T follicular helper cell (primary cell): ENCODE measurements around the gene JUNB.
A peak's percentile ranks its signal among the peaks of the same experiment; 100 is the strongest.

Experiments
- DNase-seq: peaks from one replicate; pipeline ENCODE4 v3.0.0-alpha.2; 2020; ENCODE audit warnings: low read depth

The JUNB gene

DNA sequence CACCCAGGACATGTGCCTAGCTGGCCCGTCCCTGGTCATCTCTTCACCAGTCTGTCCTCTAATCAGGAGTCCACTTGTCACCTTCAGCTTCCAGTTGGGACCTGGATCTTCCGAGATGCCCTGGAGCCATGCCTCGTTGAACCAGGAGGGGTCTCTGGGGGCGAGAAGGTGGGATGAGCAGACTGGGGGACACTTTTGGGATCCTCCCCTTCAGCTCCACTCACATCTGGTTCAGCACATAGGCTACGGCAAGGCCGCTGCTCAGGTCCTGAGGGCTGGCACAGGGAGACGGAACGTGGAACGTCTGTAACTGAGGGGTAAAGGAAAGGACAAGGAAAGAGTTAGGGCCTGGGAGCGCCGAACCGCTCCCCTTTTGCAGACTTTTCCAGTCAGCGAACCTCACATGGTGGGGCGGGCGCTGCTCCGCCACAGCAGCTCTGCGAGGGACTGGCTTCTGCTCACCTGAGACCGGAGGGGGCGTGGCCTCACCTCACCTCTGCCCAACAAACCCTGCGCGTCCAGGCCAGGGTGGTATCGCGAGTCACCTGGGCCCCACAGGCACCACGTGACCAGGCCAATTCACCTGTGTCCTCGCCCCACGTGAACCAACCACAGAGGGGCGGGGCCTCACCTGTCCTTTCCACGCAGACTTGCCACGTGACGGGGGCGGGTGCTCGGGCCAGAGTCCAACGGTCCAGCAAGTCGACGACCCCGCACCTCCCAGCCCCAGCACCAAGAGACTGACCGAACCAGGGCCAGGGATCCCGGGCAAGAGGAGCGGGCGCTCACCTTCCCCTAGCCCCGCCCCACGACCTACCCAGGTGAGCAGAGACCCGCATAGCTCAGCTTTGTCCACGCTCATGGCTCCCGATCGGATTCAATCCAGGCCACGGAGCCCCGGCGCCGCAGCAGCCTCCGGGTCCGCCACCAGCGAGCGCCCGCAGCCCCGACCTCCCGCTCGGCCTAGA lies 16.4 kb upstream of the JUNB start, which contains the start of gene HOOK2:
Gene HOOK2 (minus strand): TSS at position 965 of the 968 bp plus-strand sequence. CDS start 103 bp downstream, at position 862.
- DNase-seq = no peak

DNA sequence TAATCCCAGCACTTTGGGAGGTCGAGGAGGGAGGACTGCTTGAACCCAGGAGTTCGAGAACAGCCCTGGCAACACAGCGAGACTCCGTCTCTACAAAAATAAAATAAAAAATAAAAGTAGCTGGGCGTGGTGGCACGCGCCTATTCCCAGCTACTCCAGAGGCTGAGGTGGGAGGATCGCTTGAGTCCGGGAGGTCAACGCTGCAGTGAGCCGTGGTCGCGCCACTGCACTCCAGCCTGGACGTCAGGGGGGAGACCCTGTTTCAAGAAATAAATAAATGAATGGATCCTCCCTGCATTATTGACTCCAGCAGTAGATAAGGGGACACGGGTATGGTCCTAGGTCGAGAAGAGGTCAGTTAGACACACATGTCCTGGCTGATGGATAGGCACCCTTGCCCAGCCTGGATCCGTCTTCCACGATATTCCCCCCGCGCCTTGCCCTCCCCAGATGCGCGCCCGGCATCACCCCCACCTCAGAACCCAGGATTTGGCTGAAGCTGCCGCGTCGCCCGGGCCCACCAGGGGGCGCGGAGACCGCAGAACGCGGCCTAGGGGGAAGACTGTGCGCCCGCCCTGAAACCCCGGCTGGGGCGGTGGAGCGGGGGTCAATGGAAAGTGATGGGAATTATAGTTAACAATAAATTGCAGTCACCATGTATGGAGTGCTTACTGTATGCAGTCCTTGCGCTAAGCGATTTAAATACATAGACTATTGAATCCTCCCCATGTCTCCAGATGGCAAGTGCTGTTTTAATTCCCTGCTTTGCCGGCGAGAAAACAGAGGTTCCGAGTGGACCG lies 13.9 kb upstream of the JUNB start:
- DNase-seq = peak; percentile 70

DNA sequence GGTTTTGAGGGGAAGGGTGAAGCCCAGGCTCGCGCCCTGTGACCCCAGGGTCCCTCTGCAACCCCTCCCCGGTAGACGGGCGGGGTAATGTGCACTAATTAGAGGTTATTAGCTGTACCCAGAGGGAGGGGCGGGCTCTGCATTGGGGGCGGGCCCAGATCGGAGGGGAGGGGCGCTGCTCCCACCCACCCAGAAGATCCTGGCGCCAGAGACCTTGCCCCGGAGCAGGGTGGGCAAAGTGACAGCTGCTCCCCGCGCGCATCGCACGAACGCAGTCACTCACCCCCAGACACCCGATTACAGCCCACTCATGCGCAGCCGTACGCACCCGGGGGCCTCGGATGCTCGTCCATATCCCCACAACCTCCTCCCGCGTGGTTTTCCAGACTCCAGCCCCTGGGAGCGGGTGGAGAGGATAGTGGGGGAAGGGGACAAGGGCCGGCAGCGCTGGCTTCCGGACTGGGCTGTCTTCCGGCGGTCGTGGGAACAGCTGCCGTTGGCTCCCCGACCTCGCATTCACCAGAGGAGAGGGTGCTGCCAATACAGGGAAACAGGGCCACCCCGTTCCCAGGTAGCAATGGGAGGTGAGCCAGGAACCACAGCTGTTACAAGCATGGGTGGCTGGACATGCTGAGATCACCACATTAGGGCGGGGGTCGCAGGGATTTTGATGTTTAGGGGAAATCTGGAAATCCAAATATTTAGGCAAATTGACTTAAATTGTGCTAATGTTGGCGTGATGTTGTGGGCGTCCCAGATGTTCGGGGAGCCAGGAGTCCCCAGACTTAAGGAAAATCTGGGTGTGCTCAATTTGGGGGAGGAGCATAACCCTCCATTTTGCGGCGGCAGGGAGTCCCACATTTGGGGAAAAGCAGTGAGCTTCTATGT lies 13.0 kb upstream of the JUNB start:
- no peak for DNase-seq

DNA sequence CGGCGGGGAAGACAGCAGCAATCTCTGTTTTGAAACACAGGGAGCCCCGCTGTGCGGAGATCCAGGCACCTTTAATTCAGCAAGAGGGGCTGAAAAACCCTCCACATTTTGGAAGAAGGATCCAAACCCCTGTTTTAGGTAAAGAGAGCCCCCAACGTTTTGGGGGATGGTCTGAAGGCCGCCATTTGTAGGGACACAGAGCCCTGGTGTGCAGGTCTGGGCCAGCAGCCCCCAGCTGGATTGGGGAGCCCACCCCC lies 12.5 kb upstream of the JUNB start:
- no peak for DNase-seq

DNA sequence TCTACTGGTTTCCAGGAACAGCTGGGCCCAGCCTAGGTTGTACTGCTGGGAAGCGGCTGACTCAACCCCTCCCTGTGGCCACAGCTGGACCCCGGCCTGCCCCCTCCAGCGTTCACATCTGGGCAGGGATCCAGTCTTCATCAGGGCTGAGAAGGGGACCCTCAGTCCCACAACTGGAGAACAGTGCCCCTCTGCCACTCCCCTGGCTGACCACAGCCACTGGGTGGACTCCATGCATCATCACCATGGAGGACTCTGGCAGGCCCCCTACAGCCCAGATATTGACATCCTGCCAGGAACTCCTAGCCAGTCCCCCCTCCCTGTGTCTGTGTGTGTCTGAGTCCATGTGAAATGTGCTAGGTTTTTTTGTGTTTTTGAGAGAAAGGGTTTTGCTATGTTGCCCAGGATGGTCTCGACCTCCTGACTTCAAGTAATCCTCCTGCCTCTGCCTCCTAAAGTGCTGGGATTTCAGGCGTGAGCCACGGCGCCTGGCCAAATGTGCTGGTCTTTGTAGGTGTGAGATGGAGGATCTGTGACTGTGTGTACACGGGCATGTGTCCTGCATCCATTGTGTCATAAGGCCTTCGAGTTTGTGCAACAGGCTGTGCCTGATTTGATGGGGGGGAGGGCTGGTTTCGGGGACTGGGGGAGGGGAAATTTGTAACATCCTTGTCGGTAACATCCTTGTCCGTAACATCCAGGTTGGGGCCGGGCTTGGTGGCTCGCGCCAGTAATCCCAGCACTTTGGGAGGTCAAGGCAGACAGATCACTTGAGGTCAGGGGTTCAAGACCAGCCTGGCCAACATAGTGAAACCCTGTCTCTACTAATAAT lies 11.9 kb upstream of the JUNB start:
- no peak for DNase-seq

DNA sequence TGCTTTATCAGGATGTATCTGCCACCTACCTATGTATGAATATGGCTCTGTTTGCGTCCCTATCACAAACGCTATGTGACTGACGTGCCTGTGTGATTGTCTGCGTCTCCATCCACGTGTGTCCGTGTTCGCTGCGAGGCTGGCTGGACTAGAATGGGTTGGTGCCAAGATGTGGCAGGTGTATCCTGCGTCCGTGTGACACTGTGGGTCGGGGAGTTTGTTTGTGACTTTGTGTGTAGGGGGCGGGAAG lies 9.2 kb upstream of the JUNB start:
- no peak for DNase-seq

DNA sequence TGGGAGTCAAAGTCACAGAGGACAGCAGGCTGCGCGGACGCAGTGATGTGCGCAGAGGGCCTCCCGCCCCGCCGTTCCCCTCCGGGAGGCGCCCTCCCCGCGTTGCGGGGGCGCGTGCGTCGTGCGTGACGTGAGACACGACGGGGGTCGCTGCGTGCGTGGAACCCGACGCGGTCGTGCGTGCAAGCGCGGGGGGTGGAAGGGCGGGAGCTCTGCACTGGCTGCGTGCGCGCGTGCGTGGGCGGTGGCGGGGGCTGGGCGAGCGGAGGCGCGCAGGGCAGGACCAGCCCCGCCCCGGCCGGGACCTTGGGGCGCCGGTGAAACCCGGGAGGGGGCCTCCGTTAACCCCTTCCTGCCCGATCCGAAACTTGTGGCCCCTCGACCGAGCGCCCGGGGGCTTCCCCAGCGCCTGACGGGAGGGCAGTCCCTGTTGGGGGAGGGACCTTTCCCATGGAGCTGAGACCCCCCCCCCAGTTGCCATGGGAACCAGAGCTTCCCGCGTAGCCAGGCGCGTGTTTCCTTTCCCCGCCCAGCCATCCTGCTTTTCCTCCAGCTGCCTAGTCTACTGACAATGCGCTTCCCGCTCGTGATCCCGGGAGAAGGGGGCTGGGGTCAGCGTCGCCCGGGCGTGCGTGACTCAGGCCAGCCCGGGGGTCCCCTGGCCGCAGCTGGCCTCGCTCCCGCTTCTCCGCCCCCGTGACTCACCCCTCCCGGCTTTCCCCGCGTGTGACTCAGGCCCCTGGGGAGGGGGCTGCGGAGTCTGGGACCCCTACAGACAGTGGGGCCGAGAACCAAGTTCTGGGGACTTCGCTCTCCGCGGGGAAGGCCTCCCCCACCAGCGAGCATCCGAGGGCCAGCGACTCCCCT lies 8.6 kb upstream of the JUNB start:
- DNase-seq = peak; percentile 97

DNA sequence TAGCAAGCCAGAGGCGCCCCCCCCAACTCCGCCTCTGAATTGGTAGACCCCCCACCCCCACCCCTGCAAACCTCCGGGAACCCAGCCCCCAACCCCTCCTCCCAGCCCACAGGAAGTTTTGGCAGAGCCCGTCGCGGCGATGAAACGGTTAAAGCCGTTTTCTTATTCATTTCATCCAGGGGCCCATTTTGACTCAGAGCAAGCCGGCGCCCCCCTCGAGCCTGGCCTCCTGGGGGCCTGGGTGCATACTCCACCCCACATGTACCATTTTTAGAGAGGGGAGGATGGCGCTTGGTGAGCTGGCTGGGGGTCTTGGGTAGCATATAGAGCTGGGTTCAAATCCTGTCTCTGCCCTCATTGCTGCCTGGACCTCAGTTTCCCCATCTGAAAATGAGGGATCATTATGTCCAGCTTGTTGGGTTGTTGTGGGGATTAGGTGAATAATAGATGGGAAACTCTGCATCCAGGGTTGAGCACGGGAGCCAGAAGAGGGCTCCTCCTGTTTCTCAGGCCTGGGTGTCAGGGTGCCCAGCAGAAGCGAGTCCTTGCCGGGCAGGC lies 7.9 kb upstream of the JUNB start:
- DNase-seq = no peak

DNA sequence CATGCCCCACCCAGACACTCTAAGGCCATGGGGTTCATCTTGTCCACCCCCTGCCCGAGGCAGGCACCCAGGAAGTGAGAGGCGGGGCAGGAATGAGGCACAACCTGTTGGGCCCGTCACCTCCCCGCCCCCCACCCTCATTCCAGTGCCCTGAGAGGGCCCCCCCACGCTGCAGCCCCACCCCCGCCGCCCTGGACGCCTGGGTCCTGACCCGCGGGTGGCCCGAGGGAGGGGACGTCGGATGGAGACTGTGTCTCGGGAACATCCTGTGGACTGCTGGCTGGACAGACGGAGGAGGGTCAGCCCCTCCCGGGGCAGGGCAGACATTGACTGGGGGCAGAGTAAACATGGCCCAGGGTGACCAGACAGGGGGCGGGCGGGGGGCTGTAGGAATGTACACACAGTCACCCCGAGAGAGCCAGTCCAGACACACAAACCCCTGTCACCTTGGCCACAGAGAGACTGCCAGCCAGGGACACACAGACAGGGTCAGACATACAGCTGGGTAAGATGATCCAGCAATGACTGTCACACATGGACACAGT lies 7.4 kb upstream of the JUNB start:
- DNase-seq = no peak

DNA sequence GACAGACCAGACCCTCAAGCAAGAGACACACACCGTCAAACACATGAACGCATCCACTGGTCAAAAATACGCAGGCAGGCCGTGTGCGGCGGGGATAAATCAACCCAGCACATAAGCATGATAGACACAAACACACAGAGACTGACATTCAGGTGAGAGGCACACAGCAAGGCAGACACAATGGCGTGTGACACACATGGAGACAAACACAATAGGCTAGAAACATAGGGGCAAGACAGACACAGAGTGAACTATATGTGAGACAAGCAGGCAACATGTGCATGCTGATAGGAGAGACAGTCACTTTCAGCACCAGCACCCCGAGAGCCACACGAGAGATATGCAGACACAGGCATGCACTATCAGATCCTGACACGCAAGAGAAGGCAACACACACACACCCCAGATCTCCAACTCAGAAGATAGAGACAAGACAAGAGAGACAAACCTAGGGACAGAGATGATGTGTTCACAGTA lies 6.9 kb upstream of the JUNB start:
- DNase-seq = no peak

DNA sequence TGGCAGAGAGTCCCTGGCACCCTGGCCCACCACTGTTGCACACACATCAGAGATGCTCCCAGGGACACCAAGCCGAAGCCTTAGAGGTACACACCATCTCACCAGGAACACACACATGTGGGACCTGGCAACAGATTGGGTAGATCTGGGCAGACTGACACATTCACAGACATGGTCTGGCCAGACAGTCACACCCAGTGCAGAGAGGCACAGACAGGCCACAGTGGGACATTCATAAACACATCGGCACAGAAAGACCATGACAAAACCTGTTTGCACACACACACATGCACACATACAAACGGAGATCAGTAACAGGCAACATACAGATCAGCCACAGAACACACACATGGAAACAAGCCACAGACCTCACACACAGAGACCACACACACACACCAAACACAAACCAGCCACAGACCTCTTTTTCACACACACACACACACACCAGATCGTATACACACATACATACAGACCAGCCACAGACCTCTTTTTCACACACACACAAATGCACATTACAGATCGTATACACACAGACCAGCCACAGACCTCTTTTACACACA lies 6.3 kb upstream of the JUNB start:
- DNase-seq = no peak

DNA sequence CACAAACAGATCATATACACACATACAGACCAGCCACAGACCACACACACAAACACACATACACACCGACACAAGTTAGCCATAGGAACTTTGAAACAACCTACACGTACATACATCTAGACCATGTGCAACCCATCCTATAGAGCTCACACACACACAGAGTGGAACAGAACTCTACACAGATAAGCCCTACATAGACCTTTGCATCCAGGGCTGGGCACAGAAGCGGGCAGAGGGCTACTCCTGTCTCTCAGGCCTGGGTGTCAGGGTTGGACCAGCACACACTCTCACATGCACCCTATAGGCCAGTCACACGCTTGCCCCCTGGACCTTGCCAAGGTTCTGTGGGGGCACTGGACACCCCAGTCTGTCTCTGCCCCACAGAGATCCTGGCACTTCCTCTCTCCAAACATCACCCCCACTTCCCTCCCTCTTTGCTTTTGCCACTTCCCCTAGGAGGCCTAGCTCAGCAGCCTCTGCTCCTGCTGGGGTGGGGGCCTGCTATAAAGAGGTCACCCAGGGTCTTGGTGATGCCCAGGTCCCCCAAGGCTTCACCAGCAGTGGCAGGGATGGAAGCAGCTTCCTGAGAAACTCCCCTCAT lies 5.8 kb upstream of the JUNB start:
- DNase-seq = no peak

DNA sequence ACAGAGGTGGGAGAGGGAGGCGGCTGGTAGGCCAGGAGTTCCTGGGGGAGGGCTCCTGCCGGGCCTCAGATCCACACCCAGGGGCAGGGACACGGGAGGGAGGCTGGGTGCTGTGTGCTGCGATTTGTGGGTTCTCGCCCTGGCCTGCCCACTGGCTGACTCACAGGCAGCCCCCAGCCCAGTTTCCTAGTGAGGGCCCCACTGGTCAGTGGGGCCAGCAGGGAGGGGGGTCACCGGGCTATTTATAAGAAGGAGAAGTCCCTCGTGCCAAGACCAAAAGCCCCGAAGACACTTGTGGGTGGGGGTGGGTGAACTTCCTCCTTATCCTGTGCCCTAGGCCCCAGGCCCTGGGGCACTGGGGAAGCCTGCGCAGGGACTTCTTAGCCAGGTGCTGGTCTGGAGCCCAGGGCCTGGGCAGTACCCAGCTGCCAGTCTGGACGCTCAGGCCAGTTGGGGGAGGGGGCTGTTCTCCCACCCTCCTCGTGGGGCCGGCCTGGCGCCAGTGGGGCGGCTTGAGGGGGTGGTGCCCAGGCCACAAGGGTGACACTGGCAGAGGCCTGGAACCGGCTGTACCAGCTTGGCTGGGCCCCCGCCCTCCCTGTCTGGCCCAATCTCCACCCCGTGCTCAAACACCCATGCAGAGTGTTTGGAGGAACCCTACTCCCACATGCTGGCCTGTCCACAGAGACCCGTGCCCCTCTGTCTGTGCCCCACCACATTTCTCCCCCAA lies 5.0 kb upstream of the JUNB start:
- DNase-seq = no peak

DNA sequence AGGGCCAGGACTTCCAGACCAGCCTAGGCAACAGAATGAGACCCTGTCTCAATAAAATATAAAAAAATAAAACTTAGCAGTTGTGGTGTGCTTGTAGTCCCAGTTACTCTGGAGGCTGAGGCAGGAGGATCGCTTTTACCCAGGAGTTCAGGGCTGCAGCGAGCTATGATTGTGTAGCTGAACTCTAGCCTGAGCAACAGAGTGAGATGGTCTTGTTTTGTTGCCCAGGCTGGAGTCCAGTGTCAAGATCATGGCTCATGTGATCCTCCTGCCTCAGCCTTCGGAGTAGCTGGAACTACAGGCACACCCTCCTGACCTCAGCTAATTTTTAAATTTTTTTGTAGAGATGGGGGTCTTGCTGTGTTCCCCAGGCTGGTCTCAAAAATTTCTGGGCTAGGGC lies 4.3 kb upstream of the JUNB start:
- no peak for DNase-seq

DNA sequence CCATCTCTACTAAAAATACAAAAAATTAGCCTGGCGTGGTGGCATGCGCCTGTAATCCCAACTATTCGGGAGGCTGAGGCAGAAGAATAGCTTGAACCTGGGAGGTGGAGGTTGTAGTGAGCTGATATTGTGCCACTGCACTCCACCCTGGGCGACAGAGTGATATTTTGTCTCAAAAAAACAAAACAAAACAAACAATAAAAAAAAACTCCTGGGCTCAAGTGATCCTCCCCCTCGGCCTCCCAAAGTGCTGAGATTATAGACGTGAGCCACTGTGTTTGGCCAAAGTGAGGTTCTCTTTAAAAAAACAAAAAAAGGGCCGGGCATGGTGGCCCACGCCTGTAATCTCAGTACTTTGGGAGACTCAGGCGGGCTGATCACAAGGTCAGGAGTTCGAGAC lies 3.8 kb upstream of the JUNB start:
- DNase-seq = no peak

DNA sequence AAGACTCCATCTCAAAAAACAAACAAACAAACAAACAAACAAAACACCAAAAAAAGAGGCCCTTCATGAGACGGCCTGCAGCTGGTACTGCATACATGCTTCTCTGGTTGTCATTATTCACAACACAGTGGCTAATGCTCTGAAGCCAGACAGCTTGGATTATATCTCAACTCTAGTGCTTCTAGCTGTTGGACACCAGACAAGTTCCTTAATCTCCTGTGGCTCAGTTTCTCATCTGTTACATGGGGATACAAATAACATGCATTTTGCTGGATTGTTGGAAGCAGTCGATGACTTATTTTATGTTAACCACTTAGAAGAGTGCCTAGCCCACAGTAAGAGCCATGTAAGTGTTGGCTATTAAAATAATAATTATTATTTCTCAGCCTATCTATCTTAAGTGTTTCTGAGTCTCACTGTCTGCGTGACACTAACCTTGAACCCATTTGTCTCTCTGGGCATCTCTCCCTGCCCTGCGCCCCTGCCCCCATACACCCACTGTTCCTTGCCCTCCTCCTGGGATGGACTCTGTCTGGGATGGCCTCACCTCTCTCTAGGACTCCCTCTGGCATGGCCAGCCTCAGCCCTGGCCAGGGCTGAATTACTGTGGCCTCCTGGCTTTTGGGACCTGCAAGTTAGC lies 3.1 kb upstream of the JUNB start:
- DNase-seq = no peak

DNA sequence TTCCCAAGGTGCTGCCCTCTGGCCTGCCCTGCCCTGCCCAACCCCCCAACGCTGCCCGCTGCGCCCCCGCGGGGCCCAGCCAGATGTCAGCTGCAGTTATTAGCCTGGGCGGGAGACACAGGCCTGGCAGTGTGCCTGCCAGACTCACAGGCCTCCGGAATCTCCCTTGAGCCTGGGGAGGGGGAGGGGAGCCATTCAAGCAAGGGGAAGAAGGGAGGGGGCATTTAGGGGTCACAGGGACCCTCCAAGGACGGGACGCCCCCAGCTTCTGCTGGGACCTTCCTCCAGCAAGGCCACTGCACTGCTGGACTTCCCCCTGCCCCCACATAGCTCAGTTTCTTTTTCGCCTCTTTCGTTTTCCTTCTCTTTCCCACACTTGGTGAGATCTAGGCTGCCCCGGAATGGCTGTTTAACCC lies 2.6 kb upstream of the JUNB start:
- no peak for DNase-seq
